ENCODE measurements around the gene KRT1.

GRCh38 chr12:52720365-52720886 is 40.2 kb upstream of the KRT1 start:
- TF ChIP-seq CTCF (IDR thresholded peaks at IDR 0.05) (no peak), POLR2A (IDR thresholded peaks at IDR 0.05) (no peak)

Measured in ovary (tissue), 3 donors.